HG02870 (cell line): ENCODE data around the gene BPIFB3.
"Not testable (repeated sequence)": the region's sequence is repeated elsewhere in the genome, so short reads cannot be mapped to it uniquely, and the experiment has no call there.

Experiments
- ATAC-seq: cut with Tn5 transposase; IDR thresholded peaks from one replicate; pipeline ENCODE4 v1.9.1; 2021; ENCODE audit warnings: mild to moderate bottlenecking, moderate library complexity; ENCODE audit not compliant: unreplicated experiment

Gene BPIFB3

GRCh38 chr20:33112547-33113386, 59.1 kb downstream of the BPIFB3 start:
- ATAC-seq: no peak

GRCh38 chr20:33113387-33113908, 59.7 kb downstream of the BPIFB3 start:
- no peak for ATAC-seq

- ATAC-seq: not testable (repeated sequence)
These were observed 61.8 kb downstream of the BPIFB3 start for GRCh38 chr20:33115501-33115900.

GRCh38 chr20:33119725-33120720, 66.3 kb downstream of the BPIFB3 start:
- ATAC-seq: peak; percentile 68

- no peak for ATAC-seq
These were observed 67.2 kb downstream of the BPIFB3 start for GRCh38 chr20:33120934-33121333.

- not testable (repeated sequence) for ATAC-seq
These were observed 68.6 kb downstream of the BPIFB3 start for GRCh38 chr20:33122297-33122696.
